ENCODE data around the gene MT1H.
"Not testable (repeated sequence)": the region's sequence is repeated elsewhere in the genome, so short reads cannot be mapped to it uniquely, and the experiment has no call there.

MT1H gene

GRCh38 chr16:56669005-56669839 lies at the start of gene MT1H:
Gene MT1H (plus strand): TSS chr16:56669814. CDS start chr16:56669885, 71 bp downstream.
- no peak for DNase-seq

GRCh38 chr16:56620339-56620897 lies 49.2 kb upstream of the MT1H start:
- no peak for DNase-seq

DNA sequence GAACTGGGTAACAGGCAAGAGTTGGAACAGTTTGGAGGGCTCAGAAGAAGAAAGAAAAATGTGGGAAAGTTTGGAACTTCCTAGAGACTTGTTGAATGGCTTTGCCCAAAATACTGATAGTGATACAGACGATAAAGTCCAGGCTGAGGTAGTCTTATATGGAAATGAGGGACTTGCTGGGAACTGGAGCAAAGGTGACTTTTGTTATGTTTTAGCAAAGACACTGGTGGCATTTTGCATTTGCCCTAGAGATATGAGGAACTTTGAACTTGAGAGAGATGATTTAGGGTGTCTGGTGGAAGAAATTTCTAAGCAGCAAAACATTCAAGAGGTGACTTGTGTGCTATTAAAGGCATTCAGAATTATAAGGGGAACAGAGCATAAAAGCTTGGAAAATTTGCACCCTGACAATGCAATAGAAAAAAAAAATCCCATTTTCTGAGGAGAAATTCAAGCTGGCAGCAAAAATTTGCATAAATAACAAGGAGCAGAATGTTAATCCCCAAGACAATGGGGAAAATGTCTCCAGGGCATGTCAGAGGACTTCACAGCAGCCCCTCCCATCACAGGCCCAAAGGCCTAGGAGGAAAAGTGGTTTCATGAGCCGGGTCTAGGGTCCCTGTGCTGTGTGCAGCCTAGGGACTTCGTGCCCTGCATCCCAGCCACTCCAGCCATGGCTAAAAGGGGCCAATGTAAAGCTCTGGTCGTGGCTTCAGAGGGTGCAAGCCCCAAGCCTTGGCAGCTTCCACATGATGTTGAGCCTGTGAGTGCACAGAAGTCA lies 47.8 kb upstream of the MT1H start:
- DNase-seq: not testable (repeated sequence)

GRCh38 chr16:56623184-56623583 lies 46.4 kb upstream of the MT1H start:
- DNase-seq: not testable (repeated sequence)

DNA sequence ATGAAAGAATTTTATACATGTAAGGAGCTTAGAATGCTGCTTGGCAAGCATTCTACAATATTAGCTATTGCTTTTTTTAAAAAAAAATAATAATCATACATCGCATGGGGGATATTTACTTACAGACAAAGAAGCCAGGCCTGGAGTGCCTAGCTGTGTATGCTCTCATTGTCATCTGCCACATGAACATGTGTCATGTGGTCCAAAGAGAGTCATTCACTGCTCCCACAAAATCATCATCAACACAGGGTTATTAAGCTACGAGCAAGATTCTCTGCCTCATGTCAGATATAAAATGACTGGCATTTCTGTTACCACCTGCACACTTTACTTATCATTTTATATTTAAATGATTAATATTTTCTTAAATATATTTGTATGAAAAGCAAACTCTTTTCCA lies 46.0 kb upstream of the MT1H start:
- no peak for DNase-seq

DNA sequence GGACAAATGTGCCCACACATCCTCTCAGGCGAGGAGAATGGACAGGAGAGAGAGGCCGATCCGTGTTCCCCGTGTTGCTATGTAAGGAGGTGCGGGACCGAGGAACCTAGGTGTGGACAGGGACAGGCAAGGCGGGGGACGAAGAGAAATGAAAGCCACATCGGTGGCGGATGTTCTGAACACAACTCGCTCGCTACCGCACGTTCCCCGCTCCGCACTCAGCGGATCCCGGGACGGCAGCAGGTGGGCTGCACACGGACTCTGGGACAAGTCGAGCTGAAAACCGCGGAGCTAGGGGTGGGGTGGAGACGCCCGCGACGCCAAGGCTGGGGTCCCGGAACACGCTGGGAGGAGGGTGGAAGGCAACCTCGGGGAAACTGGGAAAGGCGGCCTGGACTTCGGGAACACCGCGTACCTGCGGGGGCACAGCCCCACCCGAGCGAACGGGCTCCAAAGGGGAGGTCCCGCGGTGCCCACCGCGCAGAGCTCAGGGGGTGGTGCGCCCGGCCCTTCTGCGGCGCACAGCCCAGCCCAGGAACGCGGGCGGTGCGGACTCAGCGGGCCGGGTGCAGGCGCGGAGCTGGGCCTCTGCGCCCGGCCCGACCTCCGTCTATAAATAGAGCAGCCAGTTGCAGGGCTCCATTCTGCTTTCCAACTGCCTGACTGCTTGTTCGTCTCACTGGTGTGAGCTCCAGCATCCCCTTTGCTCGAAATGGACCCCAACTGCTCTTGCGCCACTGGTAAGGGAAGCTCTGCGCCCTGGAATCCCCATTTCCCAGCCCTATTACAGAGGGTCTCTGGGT lies 44.3 kb upstream of the MT1H start, which contains the start of gene MT1E:
Gene MT1E (plus strand): TSS at position 642 of the 803 bp plus-strand sequence. CDS start 71 bp downstream, at position 713.
- peak; percentile 15 for DNase-seq

- DNase-seq: no peak
These were observed 43.5 kb upstream of the MT1H start for GRCh38 chr16:56625943-56626654.

GRCh38 chr16:56626685-56627084 lies 42.9 kb upstream of the MT1H start:
- DNase-seq: no peak

DNA sequence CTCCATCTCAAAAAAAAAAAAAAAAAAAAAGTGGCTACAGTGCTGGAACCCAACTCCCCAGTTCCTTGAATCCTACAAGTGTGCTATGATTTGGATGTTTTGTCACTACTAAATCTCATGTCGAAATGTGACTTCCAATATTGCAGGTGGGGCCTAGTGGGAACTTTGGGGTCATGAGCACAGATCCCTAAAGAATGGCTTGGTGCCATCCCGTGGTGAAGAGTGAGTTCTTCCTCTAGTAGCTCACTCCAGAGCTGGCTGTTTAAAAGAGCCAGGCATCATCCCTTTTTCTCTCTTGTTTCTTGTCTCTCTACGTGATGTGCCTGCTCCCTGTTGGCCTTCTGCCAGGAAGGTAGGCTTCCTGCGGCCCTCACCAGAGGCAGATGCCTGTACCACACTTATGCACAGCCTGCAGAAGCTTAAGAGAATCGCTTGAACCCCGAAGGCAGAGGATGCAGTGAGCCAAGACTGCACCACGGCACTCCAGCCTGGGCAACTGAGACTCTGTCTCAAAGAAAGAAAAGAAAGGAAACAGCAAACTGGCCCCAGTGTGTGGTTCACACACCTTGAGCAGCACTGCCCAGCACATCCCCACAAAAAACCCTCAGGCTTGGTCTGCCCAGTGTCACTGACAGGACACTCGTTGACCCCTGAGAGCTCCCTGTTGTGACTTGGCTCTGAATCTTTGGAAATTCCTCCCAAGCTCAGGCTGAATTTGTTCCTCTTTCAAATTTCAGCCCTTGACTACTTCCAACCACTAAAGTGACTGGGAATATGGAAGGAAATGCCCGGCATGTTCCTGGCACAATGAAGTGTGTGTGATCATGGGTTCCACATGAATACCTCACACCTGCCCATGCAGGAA lies 40.9 kb upstream of the MT1H start:
- DNase-seq: no peak

DNA sequence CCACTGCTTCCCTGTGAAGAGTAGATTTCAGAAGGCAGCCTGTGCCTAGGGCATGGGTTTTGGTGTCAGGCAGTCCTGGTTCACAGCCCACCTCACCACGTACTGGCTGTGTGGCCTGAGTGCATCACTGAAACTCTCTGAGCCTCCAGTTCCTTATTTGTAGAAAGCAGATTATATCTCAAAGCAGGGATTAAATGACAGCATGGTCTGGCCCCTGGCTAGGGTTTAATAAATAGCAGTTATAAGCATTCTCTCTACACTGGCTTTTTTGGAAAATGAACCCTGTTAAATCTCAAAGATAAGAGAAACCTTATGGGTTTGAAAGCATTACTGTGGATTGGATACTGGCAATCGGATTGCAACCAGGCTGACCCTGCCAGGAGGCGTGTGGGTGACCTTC lies 40.1 kb upstream of the MT1H start:
- DNase-seq: no peak

GRCh38 chr16:56630134-56630533 lies 39.5 kb upstream of the MT1H start:
- no peak for DNase-seq

GRCh38 chr16:56631197-56631596 lies 38.4 kb upstream of the MT1H start:
- DNase-seq: no peak

- DNase-seq: no peak
These were observed 37.8 kb upstream of the MT1H start for GRCh38 chr16:56631832-56632155.

DNA sequence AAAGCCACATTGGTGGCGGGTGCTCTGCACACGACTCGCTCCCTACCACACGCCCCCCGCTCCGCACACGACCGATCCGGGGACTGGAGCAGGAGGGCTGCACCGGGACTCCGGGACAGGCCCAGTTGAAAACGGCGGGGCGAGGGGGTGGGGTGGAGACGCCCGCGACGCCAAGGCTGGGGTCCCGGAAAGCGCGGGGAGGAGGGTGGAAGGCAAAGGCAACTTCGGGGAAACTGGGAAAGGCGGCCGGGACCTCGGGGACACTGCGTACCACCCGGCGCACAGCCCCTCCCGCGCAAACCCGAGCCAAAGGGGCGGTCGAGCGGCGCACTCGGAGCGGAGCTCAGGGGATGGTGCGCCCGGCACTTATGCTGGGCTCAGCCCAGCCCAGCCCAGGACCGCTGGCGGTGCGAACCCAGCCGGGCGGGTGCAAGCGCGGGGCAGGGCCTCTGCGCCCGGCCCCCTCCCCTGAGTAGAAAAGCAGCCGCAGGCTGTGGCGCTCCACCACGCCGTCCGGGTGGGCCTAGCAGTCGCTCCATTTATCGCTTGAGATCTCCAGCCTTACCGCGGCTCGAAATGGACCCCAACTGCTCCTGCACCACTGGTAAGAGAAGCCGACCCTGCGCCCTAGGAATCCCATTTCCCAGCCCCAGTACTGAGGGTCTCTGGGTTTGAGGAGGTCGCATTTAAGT lies 37.3 kb upstream of the MT1H start, which contains the start of gene MT1M:
Gene MT1M (plus strand): TSS at position 504 of the 692 bp plus-strand sequence. CDS start 73 bp downstream, at position 577.
- DNase-seq: no peak

GRCh38 chr16:56632848-56633365 lies 36.7 kb upstream of the MT1H start:
- no peak for DNase-seq

DNA sequence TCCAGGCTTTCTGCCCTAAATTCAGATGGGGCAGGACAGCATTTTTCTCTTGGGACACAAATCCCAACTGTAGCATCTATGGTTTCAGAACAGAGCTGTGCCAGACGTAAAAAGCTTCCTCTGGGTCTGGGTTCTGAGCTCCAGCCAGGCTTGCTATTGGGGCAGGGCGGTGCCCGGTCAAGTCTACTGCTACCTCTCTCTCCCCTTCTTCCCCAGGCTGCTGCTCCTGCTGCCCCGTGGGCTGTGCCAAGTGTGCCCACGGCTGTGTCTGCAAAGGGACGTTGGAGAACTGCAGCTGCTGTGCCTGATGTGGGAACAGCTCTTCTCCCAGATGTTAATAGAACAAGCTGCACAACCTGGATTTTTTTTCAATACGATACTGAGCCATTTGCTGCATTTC lies 36.1 kb upstream of the MT1H start:
- DNase-seq: no peak

GRCh38 chr16:56634715-56635440 lies 34.7 kb upstream of the MT1H start:
- DNase-seq: no peak

DNA sequence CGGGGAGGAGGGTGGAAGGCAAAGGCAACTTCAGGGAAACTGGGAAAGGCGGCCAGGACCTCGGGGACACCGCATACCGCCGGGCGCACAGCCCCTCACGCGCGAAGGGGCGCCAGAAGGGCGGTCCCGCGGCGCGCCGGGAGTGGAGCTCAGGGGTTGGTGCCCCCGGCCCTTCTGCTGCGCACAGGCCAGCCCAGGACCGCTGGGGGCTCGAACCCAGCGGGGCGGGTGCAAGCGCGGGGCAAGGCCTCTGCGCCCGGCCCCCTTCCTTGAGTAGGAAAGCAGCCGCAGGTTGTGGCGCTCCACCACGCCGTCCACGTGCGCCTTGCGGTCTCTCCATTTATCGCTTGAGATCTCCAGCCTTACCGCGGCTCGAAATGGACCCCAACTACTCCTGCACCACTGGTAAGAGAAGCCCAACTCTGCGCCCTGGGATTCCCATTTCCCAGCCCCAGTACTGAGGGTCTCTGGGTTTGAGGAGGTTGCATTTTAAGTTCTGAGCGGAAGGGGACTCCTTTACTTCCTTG lies 34.1 kb upstream of the MT1H start:
- no peak for DNase-seq

Measured in CD4-positive, alpha-beta T cell treated with Interferon gamma for 1 hour (primary cell).